Rectal smooth muscle tissue (tissue), 1 donor: ENCODE measurements around the gene CYFIP1.
"Not testable (repeated sequence)": the region's sequence is repeated elsewhere in the genome, so short reads cannot be mapped to it uniquely, and the experiment has no call there.

ENCODE experiments used
- H3K27ac ChIP-seq: one replicate; pipeline ENCODE4 v1.7.0; 2013; ENCODE audit warnings: low read depth, low read length, inconsistent platforms
- H3K27me3 ChIP-seq: one replicate; pipeline ENCODE4 v1.7.0; 2013; ENCODE audit warnings: low read length; ENCODE audit not compliant: control insufficient read depth, insufficient read depth
- H3K36me3 ChIP-seq: one replicate; pipeline ENCODE4 v1.7.0; 2013; ENCODE audit warnings: low read length; ENCODE audit not compliant: control insufficient read depth, insufficient read depth
- H3K4me1 ChIP-seq: one replicate; pipeline ENCODE4 v1.7.0; 2013; ENCODE audit warnings: low read length; ENCODE audit not compliant: control insufficient read depth, insufficient read depth
- H3K4me3 ChIP-seq: one replicate; pipeline ENCODE4 v1.7.0; 2013; ENCODE audit warnings: low read length
- H3K9ac ChIP-seq: one replicate; pipeline ENCODE4 v1.7.0; 2013; ENCODE audit warnings: low read length

CYFIP1 gene

GRCh38 chr15:22980189-22981050, at the start of gene CYFIP1:
Gene CYFIP1 (minus strand): TSS chr15:22980368. CDS start chr15:22947285, 33,083 bp downstream.
- Histone ChIP-seq H3K27me3 (no peaks in the 10 kb centered on the region), H3K4me1 (no peaks in the 10 kb centered on the region), H3K4me3 (peak within 1 kb of the TSS; percentile 84), H3K27ac (peak within 1 kb of the TSS; percentile 44), H3K36me3 (no peaks in the 10 kb centered on the region), H3K9ac (peak within 1 kb of the TSS; percentile 47)

DNA sequence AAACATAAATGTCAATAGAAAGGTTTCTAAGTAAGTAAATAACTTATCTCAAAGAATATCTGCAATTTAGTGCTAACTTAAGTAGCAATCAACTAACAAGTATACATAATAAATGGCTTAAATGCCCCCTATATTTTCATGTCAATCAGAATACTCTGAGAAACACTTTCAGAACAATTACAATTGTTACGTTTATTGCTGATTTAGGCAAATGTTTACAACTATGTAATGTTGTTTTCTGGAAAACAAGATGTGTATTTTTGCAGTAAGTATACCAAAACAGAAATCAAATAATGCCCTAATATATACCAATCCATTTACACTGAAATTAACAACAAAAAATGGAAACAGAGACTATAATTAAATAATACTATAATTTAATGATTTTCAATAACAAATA, 46.0 kb upstream of the CYFIP1 start:
- Histone ChIP-seq H3K27ac (no peak overlapping the region), H3K4me3 (no peak overlapping the region), H3K4me1 (no peaks in the 10 kb centered on the region), H3K9ac (no peak overlapping the region), H3K27me3 (no peaks in the 10 kb centered on the region), H3K36me3 (peaks cover 33% of the 10 kb centered on the region)

- H3K27ac ChIP-seq = no peak overlapping the region
- no peak overlapping the region for H3K4me3 ChIP-seq
- H3K9ac ChIP-seq = no peak overlapping the region
- H3K27me3 ChIP-seq = no peaks in the 10 kb centered on the region
- peaks cover 37% of the 10 kb centered on the region for H3K36me3 ChIP-seq
- no peaks in the 10 kb centered on the region for H3K4me1 ChIP-seq
Measured at GRCh38 chr15:23022156-23022555, 42.0 kb upstream of the CYFIP1 start.

- Histone ChIP-seq H3K36me3 (peaks cover 24% of the 10 kb centered on the region), H3K9ac (no peak overlapping the region)
Measured at GRCh38 chr15:23014394-23015000, 34.3 kb upstream of the CYFIP1 start.

DNA sequence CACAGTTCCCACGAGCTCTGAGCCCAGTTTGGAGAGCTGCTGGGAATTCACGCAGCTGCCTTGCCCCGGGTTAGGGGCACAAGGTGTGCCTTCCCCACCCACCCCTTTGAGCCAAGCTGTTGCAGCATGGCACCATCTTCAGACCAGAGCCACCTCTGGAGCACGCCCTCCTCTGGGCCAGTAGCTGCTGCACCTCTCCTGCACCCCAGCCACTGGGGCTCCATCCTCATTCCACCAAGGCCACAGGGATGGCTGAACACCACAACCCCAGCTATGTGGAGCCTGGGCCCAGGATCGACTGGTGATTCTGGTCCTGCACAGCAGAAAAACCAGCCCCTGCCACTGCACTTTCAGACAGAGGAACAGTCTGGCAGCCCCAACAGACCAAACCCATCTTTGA, 33.5 kb upstream of the CYFIP1 start:
- Histone ChIP-seq H3K4me3 (no peak overlapping the region), H3K27me3 (no peaks in the 10 kb centered on the region), H3K9ac (no peak overlapping the region), H3K27ac (no peak overlapping the region), H3K36me3 (peaks cover 21% of the 10 kb centered on the region), H3K4me1 (no peaks in the 10 kb centered on the region)

More at GRCh38 chr15:23014394-23015000, 34.3 kb upstream of the CYFIP1 start:
- H3K4me1 ChIP-seq = no peaks in the 10 kb centered on the region
- H3K27me3 ChIP-seq = no peaks in the 10 kb centered on the region
- H3K4me3 ChIP-seq = no peak overlapping the region
- no peak overlapping the region for H3K27ac ChIP-seq

DNA sequence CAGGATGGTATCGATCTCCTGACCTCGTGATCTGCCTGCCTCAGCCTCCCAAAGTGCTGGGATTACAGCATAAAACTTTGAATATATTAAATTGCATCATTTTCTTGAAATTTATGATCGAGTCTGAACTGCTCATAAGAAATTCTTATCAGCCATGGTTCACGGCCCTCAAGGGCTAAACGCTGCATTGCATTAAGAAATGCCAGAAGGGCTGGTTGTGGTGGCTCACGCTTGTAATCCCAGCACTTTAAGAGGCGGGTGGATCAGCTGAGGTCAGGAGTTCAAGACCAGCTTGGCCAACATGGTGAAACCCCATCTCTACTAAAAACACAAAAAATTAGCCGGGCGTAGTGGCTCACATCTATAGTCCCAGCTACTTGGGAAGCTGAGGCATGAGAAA, 32.4 kb upstream of the CYFIP1 start:
- H3K9ac ChIP-seq, H3K27ac ChIP-seq, H3K27me3 ChIP-seq, H3K4me1 ChIP-seq, H3K4me3 ChIP-seq: not testable (repeated sequence)
- peaks cover 23% of the 10 kb centered on the region for H3K36me3 ChIP-seq

- Histone ChIP-seq H3K27ac (no peak overlapping the region), H3K36me3 (peaks cover 25% of the 10 kb centered on the region), H3K4me3 (no peak overlapping the region)
Measured at GRCh38 chr15:23003736-23004135, 23.6 kb upstream of the CYFIP1 start.

GRCh38 chr15:23002920-23003319, 22.8 kb upstream of the CYFIP1 start:
- Histone ChIP-seq H3K36me3 (peaks cover 24% of the 10 kb centered on the region), H3K4me3 (no peak overlapping the region), H3K4me1 (no peaks in the 10 kb centered on the region), H3K9ac (no peak overlapping the region), H3K27ac (no peak overlapping the region), H3K27me3 (no peaks in the 10 kb centered on the region)

More at GRCh38 chr15:23003736-23004135, 23.6 kb upstream of the CYFIP1 start:
- Histone ChIP-seq H3K4me1 (no peaks in the 10 kb centered on the region), H3K9ac (no peak overlapping the region), H3K27me3 (no peaks in the 10 kb centered on the region)

DNA sequence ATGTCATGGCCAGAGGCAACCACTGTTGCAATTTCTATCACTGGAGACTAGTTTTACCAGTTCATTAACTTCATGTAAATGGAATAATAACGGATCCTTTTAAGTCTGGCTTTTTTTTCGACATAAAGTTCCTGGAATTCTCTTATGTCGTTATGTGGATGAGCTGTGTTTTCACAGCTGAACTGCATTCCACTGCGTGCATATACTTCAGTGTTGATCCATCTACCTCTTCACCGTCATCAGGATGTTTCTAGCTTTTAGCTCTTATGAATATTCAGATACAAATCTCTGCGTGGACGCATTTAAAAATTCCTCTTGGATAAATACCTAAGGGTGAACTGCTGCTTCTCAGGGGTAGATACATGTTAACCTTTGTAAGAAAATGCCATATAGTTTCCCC, 15.6 kb upstream of the CYFIP1 start:
- no peaks in the 10 kb centered on the region for H3K4me1 ChIP-seq
- no peak overlapping the region for H3K9ac ChIP-seq
- H3K27me3 ChIP-seq = no peaks in the 10 kb centered on the region
- H3K36me3 ChIP-seq = no peaks in the 10 kb centered on the region
- no peak overlapping the region for H3K4me3 ChIP-seq
- H3K27ac ChIP-seq = no peak overlapping the region

DNA sequence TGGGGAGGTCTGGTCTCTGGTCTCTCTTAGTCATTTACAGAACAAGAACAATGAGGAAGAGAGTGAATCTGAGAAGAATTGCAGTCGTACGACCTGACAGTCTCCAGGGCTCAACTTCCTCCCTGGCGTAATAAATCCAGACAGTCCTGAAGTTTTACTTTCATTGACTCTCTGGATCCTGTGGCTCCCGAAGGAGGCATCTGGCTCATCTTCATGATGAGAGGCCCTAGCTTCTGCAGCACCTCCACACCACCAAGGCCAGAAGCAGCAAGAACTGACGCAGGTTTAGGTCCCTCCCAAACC, 11.8 kb upstream of the CYFIP1 start:
- Histone ChIP-seq H3K27ac (no peak overlapping the region), H3K27me3 (no peaks in the 10 kb centered on the region), H3K4me3 (no peak overlapping the region), H3K9ac (no peak overlapping the region), H3K4me1 (no peaks in the 10 kb centered on the region), H3K36me3 (no peaks in the 10 kb centered on the region)

DNA sequence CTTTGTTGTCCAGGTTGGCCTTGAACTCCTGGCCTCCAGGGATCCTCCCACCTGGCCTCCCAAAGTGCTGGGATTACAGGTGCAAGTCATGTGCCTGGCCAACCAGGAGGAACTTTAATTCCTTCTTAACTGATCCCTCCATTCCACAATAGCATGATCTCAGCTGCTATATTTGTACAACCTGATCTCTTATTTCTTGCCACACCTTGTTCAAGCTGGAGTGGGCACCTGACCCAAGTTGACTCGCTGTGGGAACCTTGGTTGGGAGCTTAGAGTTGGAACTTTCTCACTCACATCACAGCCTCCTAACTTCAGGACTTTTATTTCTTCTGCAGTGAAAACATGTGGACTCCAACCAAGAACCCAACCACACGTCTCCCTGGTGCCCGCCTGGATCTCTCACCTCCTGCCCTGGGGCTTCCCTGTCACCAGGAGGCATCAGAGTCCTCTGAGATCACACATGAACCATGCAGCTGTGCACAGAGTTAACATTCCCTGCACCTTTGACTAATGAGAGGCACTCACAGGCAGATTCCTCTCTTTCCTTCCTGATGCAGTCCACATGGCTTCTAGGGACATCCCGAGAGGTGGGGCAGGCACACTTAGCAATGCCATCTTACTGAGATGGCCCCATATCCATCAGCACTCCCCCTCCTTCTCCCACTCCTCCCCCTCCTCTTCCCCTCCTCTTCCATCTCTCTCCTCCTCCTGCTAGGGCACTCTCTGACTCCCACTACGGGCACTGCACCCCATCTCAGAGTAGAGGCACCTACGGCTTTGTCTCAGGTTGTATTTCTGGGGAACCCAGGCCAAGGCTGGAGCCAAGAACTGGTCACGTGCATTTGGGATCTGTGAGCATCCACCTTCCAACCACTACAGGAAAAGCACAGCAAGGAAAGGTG, 9.7 kb upstream of the CYFIP1 start:
- no peak overlapping the region for H3K9ac ChIP-seq
- no peaks in the 10 kb centered on the region for H3K4me1 ChIP-seq
- no peaks in the 10 kb centered on the region for H3K36me3 ChIP-seq
- H3K27me3 ChIP-seq = no peaks in the 10 kb centered on the region
- H3K27ac ChIP-seq = no peak overlapping the region
- H3K4me3 ChIP-seq = no peak overlapping the region

DNA sequence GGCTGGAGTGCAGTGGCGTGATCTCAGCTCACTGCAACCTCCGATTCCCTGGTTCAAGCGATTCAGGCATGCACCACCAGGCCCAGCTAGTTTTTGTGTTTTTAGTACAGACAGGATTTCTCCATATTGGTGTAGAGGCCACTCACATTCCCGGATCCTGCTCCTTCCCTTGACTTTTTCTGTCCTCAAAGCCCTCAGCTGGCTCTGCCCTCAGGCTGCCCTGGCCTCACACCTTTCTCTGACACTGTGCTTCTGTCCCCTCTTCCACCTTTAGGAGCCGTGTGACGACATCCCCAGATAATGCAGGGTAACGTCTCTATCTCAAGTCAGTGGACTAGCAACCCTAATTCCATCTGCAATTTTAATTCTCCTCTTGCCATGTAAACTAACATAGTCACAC, 8.6 kb upstream of the CYFIP1 start:
- Histone ChIP-seq H3K4me3 (no peak overlapping the region), H3K9ac (no peak overlapping the region), H3K36me3 (no peaks in the 10 kb centered on the region), H3K27me3 (no peaks in the 10 kb centered on the region), H3K4me1 (no peaks in the 10 kb centered on the region), H3K27ac (no peak overlapping the region)
